ENCODE results near the gene PLEKHB2. TPM values are rescaled to one million over a fixed set of nuclear protein-coding genes. Genes with fewer than 3 reads are reported as not detected.
A peak's percentile ranks its signal among the peaks of the same experiment; 100 is the strongest.
"Not testable (repeated sequence)": the region's sequence is repeated elsewhere in the genome, so short reads cannot be mapped to it uniquely, and the experiment has no call there.

The PLEKHB2 gene
- total and polyA plus RNA-seq, 4 experiments from 2014 or later, result 45.5 to 84.2 (median 59.3) TPM

DNA sequence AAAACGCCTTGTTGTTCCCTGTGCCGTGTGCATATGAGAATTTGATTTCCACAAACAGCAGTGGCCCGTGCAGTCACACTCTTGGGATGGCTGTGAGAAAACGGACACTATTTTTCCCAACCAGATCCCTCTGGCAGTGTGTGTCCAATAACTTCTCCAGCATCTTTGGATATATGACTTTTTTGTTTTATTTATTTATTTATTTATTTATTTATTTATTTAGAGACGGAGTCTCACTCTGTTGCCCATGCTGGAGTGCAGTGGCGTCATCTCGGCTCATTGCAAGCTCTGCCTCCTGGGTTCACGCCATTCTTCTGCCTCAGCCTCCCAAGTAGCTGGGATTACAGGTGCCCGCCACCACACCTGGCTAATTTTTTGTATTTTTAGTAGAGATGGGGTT lies 45.0 kb downstream of the PLEKHB2 start:
- H3K4me3 Mint-ChIP-seq; H3K9me3 Mint-ChIP-seq; H3K4me1 Mint-ChIP-seq; POLR2A ChIA-PET (ENCODE audit: partially characterized antibody); H3K4me3 ChIP-seq (ENCODE audit: low read length in 2 of 2); H3K27me3 Mint-ChIP-seq; DNase-seq; H3K27me3 ChIP-seq (ENCODE audit: insufficient read depth, low read length); H3K27ac ChIP-seq (ENCODE audit: low read depth, low read length); H3K4me1 ChIP-seq (ENCODE audit: insufficient read depth, low read length); H3K9me3 ChIP-seq (ENCODE audit: control insufficient read depth in 1 of 2, low read length in 2 of 2): not testable (repeated sequence)
- Mint-ChIP-seq H3K27ac (peak overlapping the region in 1 of 7 donors; percentile 47), H3K36me3 (peaks cover 13 to 56% of the 10 kb centered on the region in 2 donors)
- intact Hi-C loops (cut with micrococcal nuclease), result loop anchor here (5.0 to 10.0 kb wide), 2 partner anchors 43 to 185 kb away; partner anchors contain the start of gene PLEKHB2
- CTCF ChIA-PET (ENCODE audit: partially characterized antibody), result interaction anchor here (0.9 kb wide), 1 partner anchor 522 kb away, joined by 4 read pairs; no protein-coding TSS in a partner anchor
- peaks cover 23% of the 10 kb centered on the region for H3K36me3 ChIP-seq (ENCODE audit: insufficient read depth, low read length)

DNA sequence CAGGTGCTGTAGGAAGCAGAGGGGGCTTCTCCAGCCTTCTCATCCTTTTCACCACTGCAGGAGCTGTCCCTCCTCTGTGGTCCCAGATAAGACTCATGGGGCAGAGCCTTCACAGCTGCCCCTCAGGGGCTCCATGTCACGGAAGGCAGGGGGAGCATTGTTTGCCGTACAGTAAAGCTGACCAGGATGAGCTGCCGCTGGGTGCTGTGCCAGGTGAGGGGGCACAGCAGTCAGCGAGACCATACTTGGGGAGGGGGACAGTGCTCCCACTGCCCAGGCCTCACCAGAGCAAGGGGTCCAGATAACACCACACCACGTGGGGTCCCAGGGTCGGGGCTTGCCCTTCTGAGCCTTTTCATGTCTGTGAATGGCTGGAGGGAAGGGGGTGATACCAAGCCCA lies 46.3 kb downstream of the PLEKHB2 start:
- Mint-ChIP-seq H3K9me3 (no peaks in the 10 kb centered on the region), H3K27ac (peak overlapping the region in 2 of 7 donors; percentile 36 to 58), H3K36me3 (peaks cover 13 to 47% of the 10 kb centered on the region in 2 donors), H3K27me3 (no peaks in the 10 kb centered on the region), H3K4me1 (peaks cover 11 to 14% (median 13%) of the 10 kb centered on the region in 4 donors), H3K4me3 (no peak overlapping the region)
- Histone ChIP-seq H3K4me1 (ENCODE audit: insufficient read depth, low read length) (peaks cover 10% of the 10 kb centered on the region), H3K9me3 (ENCODE audit: control insufficient read depth in 1 of 2, low read length in 2 of 2) (no peaks in the 10 kb centered on the region), H3K36me3 (ENCODE audit: insufficient read depth, low read length) (peaks cover 18% of the 10 kb centered on the region), H3K4me3 (ENCODE audit: low read length in 2 of 2) (no peak overlapping the region), H3K27me3 (ENCODE audit: insufficient read depth, low read length) (no peaks in the 10 kb centered on the region), H3K27ac (ENCODE audit: low read depth, low read length) (no peak overlapping the region)
- intact Hi-C loops (cut with micrococcal nuclease), result loop anchor here (5.0 to 10.0 kb wide), 2 partner anchors 44 to 183 kb away; partner anchors contain the start of gene PLEKHB2
- no peak for DNase-seq
- ChIA-PET CTCF (ENCODE audit: partially characterized antibody) (interaction anchor here (1.1 to 3.8 kb wide), 2 partner anchors 260 to 522 kb away, joined by 3 to 29 read pairs; no protein-coding TSS in a partner anchor), POLR2A (ENCODE audit: partially characterized antibody) (no interaction called here)

DNA sequence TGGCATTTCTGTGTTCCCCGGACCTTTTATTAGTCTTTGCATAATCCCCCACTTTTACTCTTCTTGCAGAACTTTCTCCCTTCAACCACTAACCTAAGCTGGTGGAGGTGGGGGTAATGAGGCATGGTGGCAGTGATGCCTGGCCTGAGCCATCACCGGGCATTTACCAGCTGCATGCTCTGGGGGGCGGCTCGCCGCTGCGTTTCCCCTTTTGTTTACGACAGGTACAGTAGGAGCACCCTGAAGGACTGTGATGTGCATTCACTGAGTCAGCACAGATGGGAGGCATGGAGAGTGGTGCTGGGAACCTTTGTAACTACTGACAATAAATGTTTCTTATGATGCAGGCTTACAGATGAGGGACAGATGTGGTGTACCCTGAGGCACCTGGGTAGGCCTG lies 46.9 kb downstream of the PLEKHB2 start:
- H3K9me3 ChIP-seq (ENCODE audit: control insufficient read depth in 1 of 2, low read length in 2 of 2), result no peaks in the 10 kb centered on the region
- peaks cover 13 to 41% of the 10 kb centered on the region in 2 donors for H3K36me3 Mint-ChIP-seq
- no peaks in the 10 kb centered on the region for H3K27me3 ChIP-seq (ENCODE audit: insufficient read depth, low read length)
- H3K9me3 Mint-ChIP-seq, result no peaks in the 10 kb centered on the region
- H3K27me3 Mint-ChIP-seq, result no peaks in the 10 kb centered on the region
- H3K36me3 ChIP-seq (ENCODE audit: insufficient read depth, low read length), result peaks cover 11% of the 10 kb centered on the region
- POLR2A ChIA-PET (ENCODE audit: partially characterized antibody), result no interaction called here
- no peak overlapping the region for H3K27ac ChIP-seq (ENCODE audit: low read depth, low read length)
- H3K27ac Mint-ChIP-seq, result peak overlapping the region in 2 of 7 donors; percentile 54 to 57
- CTCF ChIA-PET (ENCODE audit: partially characterized antibody), result interaction anchor here (0.7 to 3.8 kb wide), 3 partner anchors 260 to 649 kb away, joined by 3 to 29 read pairs (median 3); no protein-coding TSS in a partner anchor
- no peak overlapping the region for H3K4me3 ChIP-seq (ENCODE audit: low read length in 2 of 2)
- H3K4me1 Mint-ChIP-seq, result peaks cover 11 to 21% (median 16%) of the 10 kb centered on the region in 4 donors
- H3K4me3 Mint-ChIP-seq, result no peak overlapping the region
- intact Hi-C loops (cut with micrococcal nuclease), result loop anchor here (5.0 to 10.0 kb wide), 2 partner anchors 45 to 183 kb away; partner anchors contain the start of gene PLEKHB2
- peaks cover 17% of the 10 kb centered on the region for H3K4me1 ChIP-seq (ENCODE audit: insufficient read depth, low read length)
- DNase-seq, result no peak

DNA sequence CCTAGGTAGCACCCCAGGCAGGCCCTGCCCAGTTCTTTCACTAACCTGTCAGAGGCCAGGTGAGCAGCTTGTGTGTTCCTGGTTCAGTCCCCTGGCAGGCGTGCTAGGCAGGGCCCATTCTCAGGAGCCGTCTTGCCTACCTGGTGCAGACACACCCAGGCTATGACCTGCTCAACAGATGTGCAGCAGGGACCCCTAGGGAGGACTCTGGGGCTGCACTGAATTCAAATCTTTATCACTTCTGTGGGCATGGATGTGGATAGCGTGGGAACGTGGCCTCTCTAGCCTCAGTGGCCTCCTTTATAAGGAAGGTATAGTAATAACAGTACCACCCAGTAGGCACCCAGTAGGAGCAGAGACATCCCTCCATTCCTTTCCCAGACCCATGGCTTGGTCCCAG lies 48.4 kb downstream of the PLEKHB2 start:
- H3K4me3 ChIP-seq (ENCODE audit: low read length in 2 of 2), result no peak overlapping the region
- no peaks in the 10 kb centered on the region for H3K9me3 Mint-ChIP-seq
- H3K36me3 Mint-ChIP-seq, result peaks cover 13 to 28% of the 10 kb centered on the region in 2 donors
- H3K27me3 Mint-ChIP-seq, result no peaks in the 10 kb centered on the region
- H3K4me3 Mint-ChIP-seq, result no peak overlapping the region
- ChIA-PET CTCF (ENCODE audit: partially characterized antibody) (interaction anchor here (0.8 to 3.8 kb wide), 9 partner anchors 8 to 648 kb away, joined by 3 to 29 read pairs (median 4); no protein-coding TSS in a partner anchor), POLR2A (ENCODE audit: partially characterized antibody) (interaction anchor here (1.0 kb wide), 1 partner anchor 519 kb away, joined by 4 read pairs; no protein-coding TSS in a partner anchor)
- intact Hi-C loops (cut with micrococcal nuclease), result loop anchor here (5.0 to 10.0 kb wide), 2 partner anchors 46 to 181 kb away; partner anchors contain the start of gene PLEKHB2
- peak overlapping the region in 1 of 7 donors; percentile 56 for H3K27ac Mint-ChIP-seq
- no peak overlapping the region for H3K27ac ChIP-seq (ENCODE audit: low read depth, low read length)
- no peaks in the 10 kb centered on the region for H3K9me3 ChIP-seq (ENCODE audit: control insufficient read depth in 1 of 2, low read length in 2 of 2)
- no peak for DNase-seq
- peaks cover 17% of the 10 kb centered on the region for H3K4me1 ChIP-seq (ENCODE audit: insufficient read depth, low read length)
- peaks cover 10% of the 10 kb centered on the region for H3K36me3 ChIP-seq (ENCODE audit: insufficient read depth, low read length)
- H3K27me3 ChIP-seq (ENCODE audit: insufficient read depth, low read length), result no peaks in the 10 kb centered on the region
- H3K4me1 Mint-ChIP-seq, result peaks cover 11 to 27% (median 21%) of the 10 kb centered on the region in 4 donors

DNA sequence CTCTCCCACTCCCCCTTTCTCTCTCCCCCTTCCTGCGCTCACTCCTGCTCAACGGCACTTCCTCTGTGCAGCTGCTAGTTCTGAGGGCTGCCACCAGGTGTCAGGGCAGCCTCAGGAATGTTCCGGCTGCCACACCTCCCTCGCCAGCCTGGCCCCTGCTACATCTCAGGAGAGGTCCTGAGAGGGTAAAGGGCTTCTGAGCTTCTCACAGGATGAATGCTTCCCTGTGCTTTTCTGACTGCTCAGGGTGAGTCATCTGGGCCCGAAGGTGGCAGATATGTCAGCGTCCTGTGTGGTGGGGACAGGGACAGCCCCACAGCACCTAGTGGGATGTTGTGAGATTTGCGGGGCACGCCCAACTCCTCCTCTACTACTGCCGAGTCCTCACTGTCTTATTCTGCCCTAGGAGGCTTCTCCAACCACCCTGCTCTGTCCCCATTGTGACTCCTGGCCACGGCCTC lies 49.0 kb downstream of the PLEKHB2 start:
- Histone ChIP-seq H3K36me3 (ENCODE audit: insufficient read depth, low read length) (peaks cover 6% of the 10 kb centered on the region), H3K27ac (ENCODE audit: low read depth, low read length) (no peak overlapping the region), H3K9me3 (ENCODE audit: control insufficient read depth in 1 of 2, low read length in 2 of 2) (no peaks in the 10 kb centered on the region), H3K27me3 (ENCODE audit: insufficient read depth, low read length) (no peaks in the 10 kb centered on the region), H3K4me3 (ENCODE audit: low read length in 2 of 2) (no peak overlapping the region), H3K4me1 (ENCODE audit: insufficient read depth, low read length) (peaks cover 17% of the 10 kb centered on the region)
- intact Hi-C loops (cut with micrococcal nuclease), result loop anchor here (1.0 to 10.0 kb wide), 5 partner anchors 47 to 648 kb away; partner anchors contain the start of gene PLEKHB2
- Mint-ChIP-seq H3K27me3 (no peaks in the 10 kb centered on the region), H3K36me3 (peaks cover 13 to 22% of the 10 kb centered on the region in 2 donors), H3K4me1 (peaks cover 11 to 27% (median 21%) of the 10 kb centered on the region in 4 donors), H3K9me3 (no peaks in the 10 kb centered on the region), H3K27ac (peak overlapping the region in 5 of 7 donors; percentile 35 to 70 (median 56)), H3K4me3 (peak overlapping the region in 3 of 8 donors; percentile 7 to 59 (median 56))
- POLR2A ChIA-PET (ENCODE audit: partially characterized antibody), result interaction anchor here (1.0 kb wide), 1 partner anchor 519 kb away, joined by 4 read pairs; no protein-coding TSS in a partner anchor
- CTCF ChIA-PET (ENCODE audit: partially characterized antibody), result interaction anchor here (0.7 to 3.8 kb wide), 8 partner anchors 8 to 648 kb away, joined by 3 to 29 read pairs (median 4); no protein-coding TSS in a partner anchor
- peak; percentile 61 to 81 (median 66) for DNase-seq

DNA sequence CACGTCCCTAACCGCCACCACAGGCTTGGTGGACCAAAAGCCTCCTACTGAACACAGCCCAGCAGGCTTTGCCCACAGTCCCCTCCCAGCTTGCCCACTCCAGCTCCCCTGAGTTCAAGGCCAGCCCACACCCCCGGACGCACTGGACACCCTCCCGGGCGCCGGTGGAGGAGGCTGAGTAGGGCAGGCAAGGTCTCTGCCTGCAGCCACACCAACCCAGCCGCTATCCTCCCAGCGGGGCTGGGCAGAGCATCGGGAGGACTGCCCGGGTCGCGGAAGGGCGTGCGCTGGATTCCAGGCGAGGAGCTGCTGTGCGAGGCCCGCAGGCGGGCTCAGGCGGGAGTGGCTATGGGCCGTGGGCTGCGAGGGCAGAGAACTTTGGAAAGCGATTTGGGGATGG lies 49.5 kb downstream of the PLEKHB2 start:
- peaks cover 11 to 27% (median 21%) of the 10 kb centered on the region in 4 donors for H3K4me1 Mint-ChIP-seq
- H3K4me1 ChIP-seq (ENCODE audit: insufficient read depth, low read length), result peaks cover 17% of the 10 kb centered on the region
- intact Hi-C loops (cut with micrococcal nuclease), result loop anchor here (1.0 to 10.0 kb wide), 5 partner anchors 47 to 648 kb away; partner anchors contain the start of gene PLEKHB2
- no peak overlapping the region for H3K4me3 ChIP-seq (ENCODE audit: low read length in 2 of 2)
- H3K27me3 Mint-ChIP-seq, result no peaks in the 10 kb centered on the region
- H3K27ac ChIP-seq (ENCODE audit: low read depth, low read length), result no peak overlapping the region
- POLR2A ChIA-PET (ENCODE audit: partially characterized antibody), result no interaction called here
- CTCF ChIA-PET (ENCODE audit: partially characterized antibody), result interaction anchor here (0.7 to 3.8 kb wide), 6 partner anchors 9 to 647 kb away, joined by 3 to 29 read pairs (median 4); no protein-coding TSS in a partner anchor
- peak in 1 of 5 donors; percentile 44 for DNase-seq
- no peaks in the 10 kb centered on the region for H3K9me3 ChIP-seq (ENCODE audit: control insufficient read depth in 1 of 2, low read length in 2 of 2)
- H3K27ac Mint-ChIP-seq, result no peak overlapping the region
- peaks cover 8 to 17% of the 10 kb centered on the region in 2 donors for H3K36me3 Mint-ChIP-seq
- H3K4me3 Mint-ChIP-seq, result peak overlapping the region in 1 of 8 donors; percentile 59
- no peaks in the 10 kb centered on the region for H3K27me3 ChIP-seq (ENCODE audit: insufficient read depth, low read length)
- H3K9me3 Mint-ChIP-seq, result no peaks in the 10 kb centered on the region
- peaks cover under 1% of the 10 kb centered on the region for H3K36me3 ChIP-seq (ENCODE audit: insufficient read depth, low read length)
